C4-2B (cell line): ENCODE measurements around the gene ZMYM4.

Experiments
- CTCF ChIP-seq: fragments of 450-650 bp; conservative IDR thresholded peaks from 2 replicates; pipeline ENCODE4 v1.5.1; 2017; ENCODE audit warnings: mild to moderate bottlenecking
- ZFX ChIP-seq: fragments of 450-650 bp; IDR thresholded peaks from 2 replicates; pipeline ENCODE4 v1.6.1; 2017

- TF ChIP-seq CTCF (no peak), ZFX (no peak)
These were observed 125.9 kb downstream of the ZMYM4 start for GRCh38 chr1:35394386-35394785.
